Left renal cortex interstitium (tissue), 4 donors: Measurements from ENCODE around the gene S100A14. TPM values are rescaled to one million over a fixed set of nuclear protein-coding genes. Genes with fewer than 3 reads are reported as not detected.

Experiments
- DNase-seq, 4 donors: peaks; one replicate each; pipeline ENCODE4 v3.0.0-alpha.2; 2013; ENCODE audit warnings: low read depth in 4 of 4, low spot score in 2 of 4, missing footprints in 1 of 4
- polyA plus RNA-seq, 4 donors: library from polyadenylated mRNA; unstranded; fragments of 120-200 nt; gene quantifications; one replicate each; pipeline ENCODE4 v1.2.1, GENCODE V29; 2013; ENCODE audit not compliant: insufficient read length in 4 of 4

The S100A14 gene
- 10 to 100 TPM; 16.6 to 27.0 (median 22.6) TPM for polyA plus RNA-seq

- DNase-seq = no peak
These were observed at the start of gene S100A14 for GRCh38 chr1:153616144-153616916. Gene S100A14 (minus strand): TSS chr1:153616325. CDS start chr1:153615858, 467 bp downstream.

GRCh38 chr1:153663211-153663610 lies 47.1 kb upstream of the S100A14 start:
- no peak for DNase-seq

- no peak for DNase-seq
These were observed 46.1 kb upstream of the S100A14 start for GRCh38 chr1:153662269-153662668.

- no peak for DNase-seq
These were observed 45.1 kb upstream of the S100A14 start for GRCh38 chr1:153661111-153661708.

- no peak for DNase-seq
These were observed 43.5 kb upstream of the S100A14 start for GRCh38 chr1:153659656-153660055.

- no peak for DNase-seq
These were observed 43.0 kb upstream of the S100A14 start for GRCh38 chr1:153659175-153659534.

- peak in 3 of 4 donors; percentile 77 to 87 (median 85) for DNase-seq
These were observed 42.5 kb upstream of the S100A14 start, which contains the start of gene SNAPIN for GRCh38 chr1:153658400-153659174. Gene SNAPIN (plus strand): TSS chr1:153658703. CDS start chr1:153658744, 41 bp downstream.

GRCh38 chr1:153655333-153655732 lies 39.2 kb upstream of the S100A14 start:
- no peak for DNase-seq

GRCh38 chr1:153652805-153653500 lies 36.8 kb upstream of the S100A14 start:
- DNase-seq = no peak

- no peak for DNase-seq
These were observed 35.6 kb upstream of the S100A14 start for GRCh38 chr1:153651771-153652170.

- no peak for DNase-seq
These were observed 33.7 kb upstream of the S100A14 start for GRCh38 chr1:153649863-153650235.

GRCh38 chr1:153649137-153649862 lies 33.2 kb upstream of the S100A14 start:
- no peak for DNase-seq

- no peak for DNase-seq
These were observed 32.0 kb upstream of the S100A14 start for GRCh38 chr1:153648000-153648643.

- DNase-seq = no peak
These were observed 31.2 kb upstream of the S100A14 start for GRCh38 chr1:153647346-153647714.

GRCh38 chr1:153646672-153647345 lies 30.7 kb upstream of the S100A14 start:
- no peak for DNase-seq

GRCh38 chr1:153643816-153644215 lies 27.7 kb upstream of the S100A14 start:
- DNase-seq = no peak

GRCh38 chr1:153643100-153643499 lies 27.0 kb upstream of the S100A14 start:
- no peak for DNase-seq

GRCh38 chr1:153642161-153642560 lies 26.0 kb upstream of the S100A14 start:
- no peak for DNase-seq

- DNase-seq = no peak
These were observed 24.7 kb upstream of the S100A14 start for GRCh38 chr1:153640861-153641260.
